HEK293 (cell line): Measurements from ENCODE around the gene ZSWIM1.

Experiments
- CTCF ChIA-PET: fragments of 350-600 bp; formaldehyde crosslinking; extraction: SDS; loops from one replicate; lab custom pipeline; 2021; ENCODE audit warnings: antibody characterized with exemption; lab: Yijun Ruan, JAX
- POLR2A ChIA-PET: fragments of 300-600 bp; formaldehyde crosslinking; extraction: SDS; loops from one replicate; lab custom pipeline; 2020; ENCODE audit warnings: antibody characterized with exemption, inconsistent platforms; lab: Yijun Ruan, JAX
- H3K27ac ChIP-seq: fragments of 200-500 bp; sonication (Bioruptor generic); 2 replicates; pipeline ENCODE4 v1.5.1; 2014; ENCODE audit warnings: low read depth, low read length, control low read depth, inconsistent platforms; ENCODE audit errors: extremely low read depth
- H3K36me3 ChIP-seq, 2 experiments: fragments of 200-500 bp in 1 of 2; sonication (Bioruptor generic) in 1 of 2; 1 replicate in 1 of 2; 2 replicates in 1 of 2; pipeline ENCODE4 v1.5.1; 2014 to 2017; ENCODE audit warnings: inconsistent platforms in 2 of 2, low read length in 2 of 2; ENCODE audit not compliant: control insufficient read depth in 2 of 2, insufficient read depth in 1 of 2
- H3K4me1 ChIP-seq: fragments of 200-500 bp; sonication (Bioruptor generic); 2 replicates; pipeline ENCODE4 v1.5.1; 2014; ENCODE audit warnings: mild to moderate bottlenecking, low read length, inconsistent platforms; ENCODE audit not compliant: control insufficient read depth, insufficient read depth
- H3K4me3 ChIP-seq: 2 replicates; pipeline ENCODE4 v1.5.1; 2011; ENCODE audit warnings: low read depth, mild to moderate bottlenecking, control low read depth, low read length, moderate library complexity
- H3K9me3 ChIP-seq: fragments of 200-500 bp; sonication (Bioruptor generic); 2 replicates; pipeline ENCODE4 v1.5.1; 2014; ENCODE audit warnings: low read depth, low read length, inconsistent platforms; ENCODE audit not compliant: control insufficient read depth, insufficient read depth
- GLIS1 ChIP-seq: fragments of 450-650 bp; formaldehyde crosslinking; IDR thresholded peaks from 2 replicates; pipeline ENCODE4 v1.5.1; 2016; ENCODE audit warnings: missing biosample characterization, missing genetic modification characterization
- KLF1 ChIP-seq: fragments of 450-650 bp; formaldehyde crosslinking; IDR thresholded peaks from 2 replicates; pipeline ENCODE4 v1.5.1; 2016; ENCODE audit warnings: missing biosample characterization, missing genetic modification characterization
- KLF9 ChIP-seq: fragments of 450-650 bp; formaldehyde crosslinking; IDR thresholded peaks from 2 replicates; pipeline ENCODE4 v1.5.1; 2016; ENCODE audit warnings: missing biosample characterization, missing genetic modification characterization, low read depth
- OSR2 ChIP-seq: fragments of 450-650 bp; formaldehyde crosslinking; IDR thresholded peaks from 2 replicates; pipeline ENCODE4 v1.5.1; 2016; ENCODE audit warnings: missing biosample characterization, missing genetic modification characterization
- SETDB1 ChIP-seq: IDR thresholded peaks from one replicate; pipeline ENCODE4 v1.6.1; 2017; ENCODE audit warnings: mild to moderate bottlenecking, low read length, moderate library complexity, mixed read lengths; ENCODE audit not compliant: insufficient read length
- ZBTB8A ChIP-seq: fragments of 450-650 bp; formaldehyde crosslinking; IDR thresholded peaks from 2 replicates; pipeline ENCODE4 v1.5.1; 2016; ENCODE audit warnings: missing biosample characterization, missing genetic modification characterization
- ZFP41 ChIP-seq: fragments of 450-650 bp; formaldehyde crosslinking; IDR thresholded peaks from 2 replicates; pipeline ENCODE4 v1.5.1; 2016; ENCODE audit warnings: missing biosample characterization, missing genetic modification characterization, borderline replicate concordance
- ZFP69B ChIP-seq: fragments of 450-650 bp; formaldehyde crosslinking; IDR thresholded peaks from 2 replicates; pipeline ENCODE4 v1.5.1; 2016; ENCODE audit warnings: missing biosample characterization, missing genetic modification characterization
- ZNF174 ChIP-seq: fragments of 450-650 bp; formaldehyde crosslinking; IDR thresholded peaks from 2 replicates; pipeline ENCODE4 v1.5.0; 2017; ENCODE audit warnings: missing biosample characterization, mild to moderate bottlenecking, missing genetic modification characterization
- ZNF2 ChIP-seq: fragments of 450-650 bp; formaldehyde crosslinking; IDR thresholded peaks from 2 replicates; pipeline ENCODE4 v1.5.1; 2016; ENCODE audit warnings: missing biosample characterization, missing genetic modification characterization
- ZNF561 ChIP-seq: fragments of 450-650 bp; IDR thresholded peaks from 2 replicates; pipeline ENCODE4 v1.5.1; 2018; ENCODE audit warnings: missing biosample characterization, missing genetic modification characterization, borderline replicate concordance
- ZNF670 ChIP-seq: fragments of 450-650 bp; formaldehyde crosslinking; IDR thresholded peaks from 2 replicates; pipeline ENCODE4 v1.5.1; 2016; ENCODE audit warnings: missing biosample characterization, missing genetic modification characterization, low read depth
- ZNF777 ChIP-seq: fragments of 450-650 bp; formaldehyde crosslinking; IDR thresholded peaks from 2 replicates; pipeline ENCODE4 v1.5.1; 2017; ENCODE audit warnings: missing biosample characterization, missing genetic modification characterization, borderline replicate concordance
- ZNF792 ChIP-seq: fragments of 450-650 bp; formaldehyde crosslinking; IDR thresholded peaks from 2 replicates; pipeline ENCODE4 v1.5.1; 2016; ENCODE audit warnings: missing biosample characterization, missing genetic modification characterization
- TF ChIP-seq, protein P1 (sequence below): fragments of 450-650 bp; formaldehyde crosslinking; IDR thresholded peaks from 2 replicates; pipeline ENCODE4 v1.5.0; 2017; ENCODE audit warnings: missing biosample characterization, missing genetic modification characterization, borderline replicate concordance
- TF ChIP-seq, protein P2 (sequence below): fragments of 450-650 bp; formaldehyde crosslinking; IDR thresholded peaks from 2 replicates; pipeline ENCODE4 v1.5.1; 2016; ENCODE audit warnings: missing biosample characterization, missing genetic modification characterization
- TF ChIP-seq, protein P3 (sequence below): fragments of 450-650 bp; formaldehyde crosslinking; IDR thresholded peaks from 2 replicates; pipeline ENCODE4 v1.5.1; 2016; ENCODE audit warnings: missing biosample characterization, missing genetic modification characterization
- TF ChIP-seq, protein P4 (sequence below): fragments of 450-650 bp; formaldehyde crosslinking; IDR thresholded peaks from 2 replicates; pipeline ENCODE4 v1.5.1; 2017; ENCODE audit warnings: missing biosample characterization, mild to moderate bottlenecking, missing genetic modification characterization, moderate library complexity
- TF ChIP-seq, protein P5 (sequence below): fragments of 450-650 bp; formaldehyde crosslinking; IDR thresholded peaks from 2 replicates; pipeline ENCODE4 v1.5.1; 2016; ENCODE audit warnings: missing biosample characterization, missing genetic modification characterization, low read depth

ZSWIM1 gene

DNA sequence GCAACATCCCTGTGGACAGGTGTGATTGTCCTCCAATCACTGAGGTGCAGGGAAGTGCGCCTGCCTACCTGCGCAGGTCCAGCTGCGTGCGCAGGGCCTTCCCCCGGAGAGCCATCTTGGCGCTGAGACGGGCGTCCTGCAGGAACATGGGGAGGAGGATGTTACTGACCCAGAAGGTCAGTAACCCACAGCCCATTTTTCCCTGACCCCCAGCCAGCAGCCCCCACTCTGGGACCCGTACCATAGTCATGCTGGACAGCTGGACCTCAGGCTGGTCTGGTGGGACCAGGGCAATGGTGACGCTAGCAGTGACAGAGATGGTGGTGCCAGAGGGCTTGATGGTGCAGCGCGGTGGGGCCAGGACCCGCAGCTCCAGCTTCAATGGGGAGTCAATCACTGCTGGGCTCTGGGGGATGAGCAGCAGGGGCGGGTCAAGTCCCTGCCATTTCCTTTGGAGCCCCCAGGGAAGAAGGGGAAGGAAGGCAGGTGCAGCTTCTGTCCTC is 21.2 kb downstream of the ZSWIM1 start:
- Histone ChIP-seq H3K27ac (no peak overlapping the region), H3K36me3 (peaks cover 0 to 15% of the 10 kb centered on the region in 2 experiments; a peak in 1 of 3 replicates)
- CTCF ChIA-PET, result no interaction called here
- TF ChIP-seq ZNF670 (no peak), ZNF174 (tag by site-specific recombination) (no peak), KLF1 (tag by site-specific recombination) (no peak), ZFP69B (tag by site-specific recombination) (no peak), ZNF777 (tag by site-specific recombination) (no peak), ZBTB8A (tag by site-specific recombination) (no peak), SETDB1 (no peak)
- TF ChIP-seq, protein P1, sequence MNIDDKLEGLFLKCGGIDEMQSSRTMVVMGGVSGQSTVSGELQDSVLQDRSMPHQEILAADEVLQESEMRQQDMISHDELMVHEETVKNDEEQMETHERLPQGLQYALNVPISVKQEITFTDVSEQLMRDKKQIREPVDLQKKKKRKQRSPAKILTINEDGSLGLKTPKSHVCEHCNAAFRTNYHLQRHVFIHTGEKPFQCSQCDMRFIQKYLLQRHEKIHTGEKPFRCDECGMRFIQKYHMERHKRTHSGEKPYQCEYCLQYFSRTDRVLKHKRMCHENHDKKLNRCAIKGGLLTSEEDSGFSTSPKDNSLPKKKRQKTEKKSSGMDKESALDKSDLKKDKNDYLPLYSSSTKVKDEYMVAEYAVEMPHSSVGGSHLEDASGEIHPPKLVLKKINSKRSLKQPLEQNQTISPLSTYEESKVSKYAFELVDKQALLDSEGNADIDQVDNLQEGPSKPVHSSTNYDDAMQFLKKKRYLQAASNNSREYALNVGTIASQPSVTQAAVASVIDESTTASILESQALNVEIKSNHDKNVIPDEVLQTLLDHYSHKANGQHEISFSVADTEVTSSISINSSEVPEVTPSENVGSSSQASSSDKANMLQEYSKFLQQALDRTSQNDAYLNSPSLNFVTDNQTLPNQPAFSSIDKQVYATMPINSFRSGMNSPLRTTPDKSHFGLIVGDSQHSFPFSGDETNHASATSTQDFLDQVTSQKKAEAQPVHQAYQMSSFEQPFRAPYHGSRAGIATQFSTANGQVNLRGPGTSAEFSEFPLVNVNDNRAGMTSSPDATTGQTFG (tag by site-specific recombination), result no peak
- TF ChIP-seq, protein P2, sequence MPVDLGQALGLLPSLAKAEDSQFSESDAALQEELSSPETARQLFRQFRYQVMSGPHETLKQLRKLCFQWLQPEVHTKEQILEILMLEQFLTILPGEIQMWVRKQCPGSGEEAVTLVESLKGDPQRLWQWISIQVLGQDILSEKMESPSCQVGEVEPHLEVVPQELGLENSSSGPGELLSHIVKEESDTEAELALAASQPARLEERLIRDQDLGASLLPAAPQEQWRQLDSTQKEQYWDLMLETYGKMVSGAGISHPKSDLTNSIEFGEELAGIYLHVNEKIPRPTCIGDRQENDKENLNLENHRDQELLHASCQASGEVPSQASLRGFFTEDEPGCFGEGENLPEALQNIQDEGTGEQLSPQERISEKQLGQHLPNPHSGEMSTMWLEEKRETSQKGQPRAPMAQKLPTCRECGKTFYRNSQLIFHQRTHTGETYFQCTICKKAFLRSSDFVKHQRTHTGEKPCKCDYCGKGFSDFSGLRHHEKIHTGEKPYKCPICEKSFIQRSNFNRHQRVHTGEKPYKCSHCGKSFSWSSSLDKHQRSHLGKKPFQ (tag by site-specific recombination), result no peak
- TF ChIP-seq, all 188 proteins: peak for 0
- POLR2A ChIA-PET, result interaction anchor here (0.6 to 1.0 kb wide), 2 partner anchors 11 to 21 kb away, joined by 3 read pairs; partner anchors contain the start of genes CTSA, NEURL2 and ZSWIM1
- Histone ChIP-seq H3K9me3 (no peaks in the 10 kb centered on the region), H3K4me1 (no peaks in the 10 kb centered on the region), H3K4me3 (no peak overlapping the region)

DNA sequence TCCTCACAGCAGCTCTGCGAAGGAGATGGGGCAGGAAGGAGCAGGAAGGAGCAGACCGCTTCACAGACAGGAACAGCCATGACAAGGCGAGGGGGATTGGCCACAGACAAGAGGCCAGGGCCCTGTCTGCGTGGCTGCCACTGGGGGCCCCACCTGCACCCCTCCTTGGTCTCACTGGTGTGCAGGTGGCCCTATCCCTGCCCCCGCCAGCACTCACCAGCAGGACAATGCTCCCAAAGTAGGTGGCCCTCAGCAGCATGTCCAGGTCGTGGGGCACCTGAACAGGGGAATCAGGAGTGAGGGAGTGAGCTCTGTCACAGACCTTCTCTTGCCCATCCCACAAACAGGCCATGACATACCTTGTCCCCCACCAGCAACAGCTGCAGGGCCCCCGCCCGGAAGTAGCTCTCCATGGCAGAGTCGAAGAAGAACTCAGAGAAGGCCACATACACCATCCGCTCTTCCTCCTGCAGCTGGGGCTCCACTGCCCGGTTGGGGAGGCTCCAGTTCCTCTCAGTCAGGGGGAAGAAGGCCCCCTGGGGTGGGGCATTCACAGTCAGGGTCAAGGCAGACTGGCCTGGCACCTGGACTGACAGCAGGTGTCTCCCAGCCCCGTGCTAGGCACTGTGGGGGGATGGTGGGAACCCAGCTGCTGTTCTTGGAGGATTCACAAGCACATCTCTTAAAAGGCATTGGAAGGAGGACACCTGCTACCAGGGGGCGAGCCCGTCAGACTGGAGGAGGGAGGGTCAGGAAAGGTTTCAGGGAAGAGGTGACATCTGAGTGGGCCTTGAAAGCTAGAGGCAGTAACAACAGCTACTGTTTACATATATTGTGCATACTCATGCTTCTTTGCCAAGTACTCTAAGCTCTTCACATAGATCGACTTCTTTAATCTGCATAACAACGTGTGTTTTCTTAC is 23.8 kb downstream of the ZSWIM1 start:
- Histone ChIP-seq H3K9me3 (no peaks in the 10 kb centered on the region), H3K36me3 (no peaks in the 10 kb centered on the region), H3K27ac (no peak overlapping the region), H3K4me1 (no peaks in the 10 kb centered on the region), H3K4me3 (no peak overlapping the region)
- ChIA-PET POLR2A (interaction anchor here (0.6 to 2.4 kb wide), 15 partner anchors 8 to 72 kb away, joined by 3 to 26 read pairs (median 5); partner anchors contain the start of genes CTSA, NEURL2, PCIF1 and SNX21), CTCF (interaction anchor here (1.0 to 2.4 kb wide), 5 partner anchors 8 to 122 kb away, joined by 3 to 11 read pairs (median 3); no protein-coding TSS in a partner anchor)
- peak; percentile 17; the same call in 1 of the 2 replicates for TF ChIP-seq GLIS1 (tag by site-specific recombination)
- TF ChIP-seq, protein P3, sequence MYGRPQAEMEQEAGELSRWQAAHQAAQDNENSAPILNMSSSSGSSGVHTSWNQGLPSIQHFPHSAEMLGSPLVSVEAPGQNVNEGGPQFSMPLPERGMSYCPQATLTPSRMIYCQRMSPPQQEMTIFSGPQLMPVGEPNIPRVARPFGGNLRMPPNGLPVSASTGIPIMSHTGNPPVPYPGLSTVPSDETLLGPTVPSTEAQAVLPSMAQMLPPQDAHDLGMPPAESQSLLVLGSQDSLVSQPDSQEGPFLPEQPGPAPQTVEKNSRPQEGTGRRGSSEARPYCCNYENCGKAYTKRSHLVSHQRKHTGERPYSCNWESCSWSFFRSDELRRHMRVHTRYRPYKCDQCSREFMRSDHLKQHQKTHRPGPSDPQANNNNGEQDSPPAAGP (tag by site-specific recombination), result no peak

DNA sequence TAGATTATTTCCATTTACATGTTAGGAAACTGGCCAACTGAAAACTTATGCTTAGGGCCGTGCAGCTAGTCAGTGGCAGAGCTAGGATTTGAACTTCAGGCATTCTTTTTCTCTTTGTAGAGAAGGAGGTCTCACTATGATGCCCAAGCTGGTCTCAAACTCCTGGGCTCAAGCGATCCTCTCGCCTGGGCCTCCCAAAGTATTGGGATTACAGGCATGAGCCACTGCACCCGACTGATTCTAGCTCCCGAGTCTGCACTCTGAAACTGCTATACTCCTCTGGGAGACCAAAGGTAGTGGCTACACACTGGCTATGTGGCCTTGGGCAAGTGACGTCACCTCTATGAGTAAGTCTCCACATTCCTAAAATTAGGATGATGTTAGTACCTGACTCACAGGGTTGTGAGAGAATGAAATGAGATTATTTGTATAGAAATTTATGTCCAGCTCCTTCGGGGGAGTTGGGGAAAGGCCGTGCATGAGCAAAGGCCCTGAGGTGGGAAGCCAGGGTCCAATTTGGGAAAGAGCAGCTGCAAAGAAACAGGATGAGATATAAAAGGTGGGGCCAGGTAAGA is 24.6 kb downstream of the ZSWIM1 start:
- Histone ChIP-seq H3K27ac (no peak overlapping the region), H3K4me3 (no peak overlapping the region), H3K4me1 (no peaks in the 10 kb centered on the region), H3K36me3 (no peaks in the 10 kb centered on the region), H3K9me3 (no peaks in the 10 kb centered on the region)
- ChIA-PET POLR2A (interaction anchor here (0.6 to 2.4 kb wide), 15 partner anchors 9 to 73 kb away, joined by 3 to 26 read pairs (median 5); partner anchors contain the start of genes CTSA, NEURL2, PCIF1 and SNX21), CTCF (interaction anchor here (0.9 to 2.4 kb wide), 6 partner anchors 9 to 122 kb away, joined by 3 to 11 read pairs (median 3); no protein-coding TSS in a partner anchor)
- TF ChIP-seq OSR2 (tag by site-specific recombination) (peak; percentile 37; the same call in 1 of the 2 replicates), KLF9 (no peak), ZFP41 (tag by site-specific recombination) (no peak), ZNF792 (tag by site-specific recombination) (no peak), ZNF2 (tag by site-specific recombination) (no peak), ZNF561 (tag by site-specific recombination) (no peak)
- TF ChIP-seq, protein P4, sequence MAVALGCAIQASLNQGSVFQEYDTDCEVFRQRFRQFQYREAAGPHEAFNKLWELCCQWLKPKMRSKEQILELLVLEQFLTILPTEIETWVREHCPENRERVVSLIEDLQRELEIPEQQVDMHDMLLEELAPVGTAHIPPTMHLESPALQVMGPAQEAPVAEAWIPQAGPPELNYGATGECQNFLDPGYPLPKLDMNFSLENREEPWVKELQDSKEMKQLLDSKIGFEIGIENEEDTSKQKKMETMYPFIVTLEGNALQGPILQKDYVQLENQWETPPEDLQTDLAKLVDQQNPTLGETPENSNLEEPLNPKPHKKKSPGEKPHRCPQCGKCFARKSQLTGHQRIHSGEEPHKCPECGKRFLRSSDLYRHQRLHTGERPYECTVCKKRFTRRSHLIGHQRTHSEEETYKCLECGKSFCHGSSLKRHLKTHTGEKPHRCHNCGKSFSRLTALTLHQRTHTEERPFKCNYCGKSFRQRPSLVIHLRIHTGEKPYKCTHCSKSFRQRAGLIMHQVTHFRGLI (tag by site-specific recombination), result no peak
- TF ChIP-seq, protein P5, sequence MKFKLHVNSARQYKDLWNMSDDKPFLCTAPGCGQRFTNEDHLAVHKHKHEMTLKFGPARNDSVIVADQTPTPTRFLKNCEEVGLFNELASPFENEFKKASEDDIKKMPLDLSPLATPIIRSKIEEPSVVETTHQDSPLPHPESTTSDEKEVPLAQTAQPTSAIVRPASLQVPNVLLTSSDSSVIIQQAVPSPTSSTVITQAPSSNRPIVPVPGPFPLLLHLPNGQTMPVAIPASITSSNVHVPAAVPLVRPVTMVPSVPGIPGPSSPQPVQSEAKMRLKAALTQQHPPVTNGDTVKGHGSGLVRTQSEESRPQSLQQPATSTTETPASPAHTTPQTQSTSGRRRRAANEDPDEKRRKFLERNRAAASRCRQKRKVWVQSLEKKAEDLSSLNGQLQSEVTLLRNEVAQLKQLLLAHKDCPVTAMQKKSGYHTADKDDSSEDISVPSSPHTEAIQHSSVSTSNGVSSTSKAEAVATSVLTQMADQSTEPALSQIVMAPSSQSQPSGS (tag by site-specific recombination), result peak; percentile 71
